Left ventricle myocardium inferior (tissue), 1 donor: ENCODE measurements around the gene PLCB3. TPM values are rescaled to one million over a fixed set of nuclear protein-coding genes. Genes with fewer than 3 reads are reported as not detected.
A peak's percentile ranks its signal among the peaks of the same experiment; 100 is the strongest.

ENCODE experiments used
- DNase-seq: peaks from one replicate; pipeline ENCODE4 v3.0.0-alpha.2; 2020
- H3K27ac ChIP-seq: fragments of 200-600 bp; replicated peaks from 2 replicates; pipeline ENCODE4 v1.8.0; 2021
- H3K27me3 ChIP-seq: fragments of 200-600 bp; 2 replicates; pipeline ENCODE4 v1.8.0; 2021; ENCODE audit warnings: low read depth
- H3K36me3 ChIP-seq: fragments of 200-600 bp; 2 replicates; pipeline ENCODE4 v1.8.0; 2021
- H3K4me1 ChIP-seq: fragments of 200-600 bp; 2 replicates; pipeline ENCODE4 v1.8.0; 2021
- H3K4me3 ChIP-seq: fragments of 200-600 bp; 2 replicates; pipeline ENCODE4 v1.8.0; 2021; ENCODE audit warnings: mild to moderate bottlenecking, moderate library complexity
- H3K9me3 ChIP-seq: fragments of 200-600 bp; replicated peaks from 2 replicates; pipeline ENCODE4 v1.8.0; 2021
- CTCF ChIP-seq: fragments of 200-600 bp; IDR thresholded peaks from 2 replicates; pipeline ENCODE4 v1.8.0; 2021; ENCODE audit warnings: antibody characterized with exemption, mild to moderate bottlenecking, borderline replicate concordance
- intact Hi-C: fragments of 100-400 bp; cut with micrococcal nuclease; formaldehyde crosslinking; loops from one replicate; pipeline ENCODE4 v1.11.0; 2022
- total RNA-seq: library from RNA; stranded (reverse); fragmentation: NEBNext Ultra II Directional; extraction: Animal tissue kit (Norgen Biotek cat#: 25700); gene quantifications from one replicate; pipeline ENCODE4 v1.2.1, GENCODE V29; 2021
- donor health status: DM: no; HTN: yes; CAD: no; lungs with severe emphysema.

Gene PLCB3
- total RNA-seq, 1 donor from 2014 or later = 10.0 TPM

- no peak for DNase-seq
- peaks cover 68% of the 10 kb centered on the region for H3K4me1 ChIP-seq
- peak overlapping the region; percentile 84 for H3K4me3 ChIP-seq
- H3K27ac ChIP-seq = peak overlapping the region; percentile 100
- H3K36me3 ChIP-seq = peaks cover 34% of the 10 kb centered on the region
- no peaks in the 10 kb centered on the region for H3K9me3 ChIP-seq
- no peak for TF ChIP-seq CTCF
- intact Hi-C loops = no loop called here
- H3K27me3 ChIP-seq = no peaks in the 10 kb centered on the region
Observed at GRCh38 chr11:64239662-64240434, 11.5 kb upstream of the PLCB3 start.

DNA sequence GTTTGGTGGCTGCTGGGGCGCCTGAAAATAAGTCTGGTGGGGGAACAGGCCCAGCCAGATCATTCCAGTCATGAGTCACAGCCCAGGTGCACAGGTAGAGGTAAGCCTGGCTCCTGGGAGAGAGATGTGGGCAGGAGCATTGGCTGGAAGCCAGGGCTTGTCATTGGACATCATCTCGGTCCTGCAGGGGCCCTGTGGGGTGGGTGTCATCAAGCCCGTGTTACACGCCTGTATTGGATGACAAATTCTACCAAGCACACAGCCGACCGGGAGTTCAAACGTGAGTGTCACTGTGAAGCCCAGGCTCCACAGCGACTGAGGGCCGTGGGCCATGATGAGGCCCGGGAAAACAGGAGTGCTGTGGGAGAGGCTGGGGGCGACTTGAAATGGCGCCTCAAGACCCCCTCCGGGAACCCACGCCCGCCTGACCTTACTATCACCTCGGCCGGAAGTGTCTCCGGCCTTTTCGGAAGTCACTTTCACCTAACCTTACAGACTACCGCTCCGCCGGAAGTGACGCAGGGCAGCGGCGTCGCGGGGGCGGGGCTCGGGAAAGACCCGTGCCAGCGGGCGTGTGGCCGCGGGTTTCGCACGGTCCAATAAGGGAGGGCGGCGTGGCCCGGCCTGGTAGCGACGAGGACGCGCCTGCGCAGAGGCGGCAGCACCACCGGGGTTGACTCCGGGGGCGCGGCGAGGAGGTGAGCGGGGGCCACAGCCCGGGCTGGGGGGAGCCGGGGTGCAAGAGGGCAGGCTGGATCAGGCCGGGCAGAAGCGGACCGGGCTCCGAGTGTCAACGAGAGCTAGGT lies 10.7 kb upstream of the PLCB3 start, which contains the start of gene FKBP2:
TSS of gene FKBP2 (plus strand) at position 661 of the 806 bp plus-strand sequence. CDS start 1,293 bp downstream, outside the sequence.
- intact Hi-C loops = no loop called here
- no peaks in the 10 kb centered on the region for H3K27me3 ChIP-seq
- H3K36me3 ChIP-seq = peaks cover 34% of the 10 kb centered on the region
- peak within 1 kb of the TSS; percentile 84 for H3K4me3 ChIP-seq
- peaks cover 68% of the 10 kb centered on the region for H3K4me1 ChIP-seq
- no peaks in the 10 kb centered on the region for H3K9me3 ChIP-seq
- peak within 1 kb of the TSS; percentile 100 for H3K27ac ChIP-seq
- peak; percentile 97 for DNase-seq
- no peak for TF ChIP-seq CTCF

- Histone ChIP-seq H3K4me3 (peak overlapping the region; percentile 84), H3K9me3 (no peaks in the 10 kb centered on the region), H3K4me1 (peaks cover 68% of the 10 kb centered on the region), H3K36me3 (peaks cover 34% of the 10 kb centered on the region), H3K27me3 (no peaks in the 10 kb centered on the region), H3K27ac (peak overlapping the region; percentile 100)
- TF ChIP-seq CTCF = no peak
- intact Hi-C loops = no loop called here
- DNase-seq = peak; percentile 100
Observed at GRCh38 chr11:64241241-64241490, 10.2 kb upstream of the PLCB3 start.

DNA sequence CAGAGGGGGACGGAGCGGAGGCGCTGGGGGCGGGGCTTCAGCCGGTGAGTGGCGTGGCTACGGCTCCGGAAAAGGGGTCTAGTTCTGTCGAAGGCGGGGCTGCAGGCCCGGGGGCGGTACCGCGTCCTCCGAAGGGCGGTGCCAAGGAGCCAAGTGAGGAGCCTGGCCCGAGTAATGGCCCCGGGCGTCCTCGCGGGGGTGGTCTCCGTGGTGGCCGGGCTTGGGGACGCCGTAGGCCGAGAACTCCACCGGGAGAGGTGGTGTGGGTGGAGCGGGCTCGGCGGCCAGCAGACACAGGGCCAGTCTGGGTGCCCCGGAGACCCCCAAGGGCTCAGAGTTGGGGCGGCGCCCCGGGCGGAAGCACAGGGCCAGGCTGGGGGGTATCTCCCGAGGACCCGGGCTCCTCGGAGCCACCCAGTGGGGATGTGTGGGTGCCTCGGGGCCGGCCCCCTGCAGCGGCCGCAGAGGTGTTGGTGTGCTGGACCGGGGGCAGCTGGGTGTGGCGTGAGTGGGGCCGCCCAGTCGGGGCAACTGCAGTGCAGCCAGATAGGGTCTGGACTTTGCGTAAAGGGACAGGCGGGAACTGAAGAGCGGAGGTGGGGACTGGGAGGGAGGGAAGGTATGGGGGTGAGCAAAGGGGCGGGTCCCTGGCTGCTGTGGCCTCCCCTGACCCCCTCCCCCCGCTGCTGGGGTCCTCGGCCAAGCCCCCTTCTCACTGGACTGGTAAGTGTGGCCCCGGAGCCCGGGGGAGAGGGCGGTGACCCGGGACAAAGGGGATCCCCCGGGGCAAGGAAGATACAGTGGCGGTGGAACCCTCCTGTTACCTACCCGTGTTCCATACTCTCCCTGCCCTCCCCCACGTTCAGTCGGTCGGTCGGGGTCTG lies 9.6 kb upstream of the PLCB3 start:
- intact Hi-C loops = no loop called here
- H3K9me3 ChIP-seq = no peaks in the 10 kb centered on the region
- peak; percentile 51 for DNase-seq
- peak; percentile 7 for TF ChIP-seq CTCF
- H3K36me3 ChIP-seq = peaks cover 34% of the 10 kb centered on the region
- peak overlapping the region; percentile 84 for H3K4me3 ChIP-seq
- peaks cover 64% of the 10 kb centered on the region for H3K4me1 ChIP-seq
- H3K27me3 ChIP-seq = no peaks in the 10 kb centered on the region
- peak overlapping the region; percentile 100 for H3K27ac ChIP-seq

DNA sequence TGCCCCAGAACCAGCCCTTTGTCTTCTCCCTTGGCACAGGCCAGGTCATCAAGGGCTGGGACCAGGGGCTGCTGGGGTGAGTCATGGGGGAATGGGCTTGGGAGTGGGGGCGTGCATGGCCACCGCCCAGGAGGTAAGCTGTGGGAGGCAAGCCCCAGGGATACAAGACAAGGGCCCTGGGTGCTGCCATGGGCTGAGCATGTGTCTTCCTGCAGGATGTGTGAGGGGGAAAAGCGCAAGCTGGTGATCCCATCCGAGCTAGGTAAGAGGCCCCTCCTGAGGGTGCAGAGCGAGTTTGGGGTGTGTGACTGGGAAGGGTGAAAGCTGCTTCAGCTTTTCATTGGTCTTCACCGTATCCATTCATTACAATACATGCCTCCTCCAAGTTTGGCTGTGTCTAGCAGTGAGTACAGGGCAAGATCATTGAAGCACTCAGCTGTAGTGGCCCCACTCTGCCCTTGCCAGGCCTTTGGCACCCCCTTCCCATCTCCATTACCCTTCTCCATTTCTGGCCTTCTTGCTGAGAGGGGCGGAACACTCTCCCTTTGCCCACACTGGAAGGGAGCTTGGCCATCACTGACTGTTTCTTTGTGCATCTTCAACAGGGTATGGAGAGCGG lies 8.0 kb upstream of the PLCB3 start:
- intact Hi-C loops = no loop called here
- DNase-seq = no peak
- no peak for TF ChIP-seq CTCF
- H3K4me1 ChIP-seq = peaks cover 70% of the 10 kb centered on the region
- H3K27ac ChIP-seq = peak overlapping the region; percentile 100
- no peaks in the 10 kb centered on the region for H3K9me3 ChIP-seq
- no peaks in the 10 kb centered on the region for H3K27me3 ChIP-seq
- peak overlapping the region; percentile 84 for H3K4me3 ChIP-seq
- H3K36me3 ChIP-seq = peaks cover 21% of the 10 kb centered on the region
